Activated T-cell treated with anti-CD3 and anti-CD28 coated beads for 48 hours (primary cell): ENCODE measurements around the gene MYG1.
"Not testable (repeated sequence)": the region's sequence is repeated elsewhere in the genome, so short reads cannot be mapped to it uniquely, and the experiment has no call there.

Experiments used
- DNase-seq: peaks from one replicate; pipeline ENCODE4 v3.0.0-alpha.2; 2020; ENCODE audit warnings: low read depth

MYG1 gene

GRCh38 chr12:53327435-53328042 is 28.0 kb downstream of the MYG1 start:
- no peak for DNase-seq

DNA sequence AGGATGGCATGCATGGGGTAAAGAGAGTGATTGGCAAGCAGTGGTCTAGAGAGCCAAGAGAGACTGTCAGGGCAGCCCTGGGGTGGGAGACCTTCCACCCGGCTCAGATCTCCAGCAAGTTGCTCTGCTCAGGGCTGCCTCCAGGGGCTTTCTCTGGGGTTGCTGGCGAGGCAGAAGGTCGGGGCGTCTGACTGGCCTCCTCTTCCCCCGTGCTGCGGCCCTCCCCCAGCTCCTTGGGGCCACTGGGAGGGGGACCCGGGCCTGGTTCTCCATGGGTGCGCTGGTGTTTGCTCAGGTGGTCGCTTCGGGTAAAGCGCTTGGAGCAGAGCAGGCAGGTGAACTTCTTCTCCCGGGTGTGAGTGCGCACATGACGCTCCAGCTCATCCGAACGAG is 28.5 kb downstream of the MYG1 start:
- DNase-seq: no peak

DNA sequence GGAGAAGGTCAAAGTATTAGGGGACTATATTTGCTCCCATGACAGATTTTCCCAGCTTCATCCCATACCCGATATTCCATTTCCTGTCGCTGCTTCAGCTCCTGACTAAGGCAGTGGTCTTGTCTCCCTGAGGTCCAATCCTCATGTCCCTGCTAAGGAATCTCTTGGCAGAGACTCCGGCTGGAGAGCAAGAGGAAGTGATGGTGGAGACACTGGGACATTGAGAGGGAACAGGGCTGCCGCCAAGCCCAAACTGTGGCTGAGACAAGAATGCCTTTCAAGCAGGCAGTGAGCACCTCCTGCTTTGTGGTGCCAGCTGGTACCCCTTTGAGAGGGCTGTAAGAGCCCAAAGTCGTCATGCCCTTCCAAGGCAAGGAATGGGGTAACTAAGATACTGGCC is 31.2 kb downstream of the MYG1 start:
- no peak for DNase-seq

DNA sequence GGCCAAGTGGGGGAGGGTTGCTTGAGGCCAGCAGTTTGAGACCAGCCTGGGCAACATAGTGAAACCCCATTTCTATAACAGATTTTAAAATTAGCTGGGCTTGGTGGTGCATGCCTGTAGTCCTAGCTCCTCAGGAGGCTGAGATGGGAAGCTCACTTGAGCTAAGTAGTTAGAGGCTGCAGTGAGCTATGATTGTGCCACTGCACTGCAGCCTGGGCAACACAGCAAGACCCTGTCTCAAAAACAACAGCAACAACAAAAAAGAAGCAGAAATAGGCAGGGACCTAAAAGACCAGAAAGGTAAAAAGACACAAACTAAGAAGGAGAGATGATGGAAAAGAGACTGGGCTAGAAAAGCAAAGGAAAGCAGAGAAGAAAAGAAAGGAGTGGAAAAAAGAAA is 32.8 kb downstream of the MYG1 start:
- DNase-seq: not testable (repeated sequence)

DNA sequence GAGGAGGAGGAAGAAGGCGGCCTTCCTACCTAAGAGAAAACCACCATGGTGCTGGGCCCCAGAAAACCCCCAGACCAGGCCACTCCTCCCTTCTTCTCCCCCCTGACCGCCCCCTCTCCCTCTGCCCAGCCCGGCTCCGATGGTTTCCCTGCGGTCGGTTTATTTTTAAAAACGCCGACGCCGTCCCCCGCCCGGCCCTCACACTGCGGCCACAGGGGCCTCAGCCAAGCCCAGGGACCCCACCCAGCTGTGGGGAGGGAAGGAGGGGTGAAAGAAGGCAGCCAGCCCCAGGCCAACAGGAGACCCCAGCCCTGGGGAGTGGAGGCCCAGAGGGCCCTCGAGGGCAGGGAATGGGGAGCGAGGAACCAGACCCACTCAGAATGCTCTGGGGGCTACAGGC is 33.2 kb downstream of the MYG1 start:
- DNase-seq: no peak

- no peak for DNase-seq
Observed at GRCh38 chr12:53333289-53333688, 33.8 kb downstream of the MYG1 start.

GRCh38 chr12:53333845-53334244 is 34.4 kb downstream of the MYG1 start:
- no peak for DNase-seq

GRCh38 chr12:53334822-53335221 is 35.3 kb downstream of the MYG1 start:
- no peak for DNase-seq

GRCh38 chr12:53336181-53336681 is 36.7 kb downstream of the MYG1 start, which contains the start of gene SP7:
Gene SP7 (minus strand): TSS chr12:53336354. CDS start chr12:53335646, 708 bp downstream.
- no peak for DNase-seq

DNA sequence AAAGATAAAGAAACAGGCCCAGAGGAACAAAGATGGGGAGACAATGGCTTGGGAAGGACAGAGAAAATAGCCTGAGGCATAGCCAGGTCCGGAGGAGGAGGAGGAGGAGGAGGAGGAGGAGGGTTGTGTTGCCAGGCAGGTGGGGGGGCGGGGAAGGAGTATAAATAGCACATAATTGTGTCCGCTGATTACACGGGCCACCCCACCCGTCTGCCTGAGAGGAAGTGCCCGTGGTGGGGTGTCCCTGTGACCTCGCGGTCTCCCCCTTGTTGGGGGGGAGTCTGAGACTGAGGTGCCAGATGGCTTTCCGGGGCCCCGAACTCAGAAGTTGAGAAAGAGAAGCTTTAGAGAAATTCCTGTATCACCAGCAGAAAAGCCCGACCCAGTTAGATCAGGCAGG is 38.5 kb downstream of the MYG1 start:
- no peak for DNase-seq

DNA sequence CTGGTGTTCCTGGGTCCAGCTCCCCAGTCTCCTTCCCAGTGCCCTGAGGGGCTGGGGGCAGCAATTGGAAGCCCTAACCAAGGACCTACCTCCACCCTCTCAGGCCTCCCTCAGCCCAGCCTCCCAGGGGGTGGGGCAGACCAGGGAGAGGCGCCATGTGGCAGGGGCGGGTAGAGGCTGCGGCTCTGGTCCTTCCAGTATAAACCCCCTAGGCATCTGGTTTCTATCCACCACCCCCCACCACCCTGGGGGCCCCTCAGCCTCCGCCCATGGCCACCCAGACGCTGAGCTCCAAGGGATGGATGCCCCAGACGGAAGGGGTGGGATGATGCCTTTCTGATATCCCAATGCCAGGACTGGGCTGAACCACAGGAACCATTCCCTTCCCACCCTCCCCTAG is 39.4 kb downstream of the MYG1 start:
- DNase-seq: no peak

DNA sequence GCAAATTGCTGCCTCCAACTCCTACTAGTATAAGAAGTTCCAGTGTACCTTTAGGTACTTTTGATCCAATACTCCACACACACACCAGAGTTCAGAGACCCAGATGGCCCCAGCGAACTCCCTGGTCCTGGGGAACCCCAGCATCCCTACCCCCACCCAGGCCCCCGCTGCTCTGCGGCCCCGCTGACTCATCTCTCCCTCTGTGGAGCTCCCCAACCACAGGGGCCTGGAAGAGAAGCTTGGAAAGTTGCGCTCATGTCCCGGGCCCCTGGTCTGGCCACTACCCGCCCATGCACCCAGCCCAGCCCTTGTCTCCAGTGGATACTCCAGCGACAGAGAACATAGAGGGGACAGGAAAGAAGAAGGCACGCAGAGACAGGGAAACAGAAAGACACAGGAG is 40.9 kb downstream of the MYG1 start:
- no peak for DNase-seq

- no peak for DNase-seq
Observed at GRCh38 chr12:53343449-53343848, 44.0 kb downstream of the MYG1 start.

- DNase-seq: no peak
Observed at GRCh38 chr12:53343969-53344368, 44.5 kb downstream of the MYG1 start.

GRCh38 chr12:53344487-53344823 is 45.0 kb downstream of the MYG1 start:
- no peak for DNase-seq

- DNase-seq: peak; percentile 70
Observed at GRCh38 chr12:53344824-53345485, 45.5 kb downstream of the MYG1 start.

DNA sequence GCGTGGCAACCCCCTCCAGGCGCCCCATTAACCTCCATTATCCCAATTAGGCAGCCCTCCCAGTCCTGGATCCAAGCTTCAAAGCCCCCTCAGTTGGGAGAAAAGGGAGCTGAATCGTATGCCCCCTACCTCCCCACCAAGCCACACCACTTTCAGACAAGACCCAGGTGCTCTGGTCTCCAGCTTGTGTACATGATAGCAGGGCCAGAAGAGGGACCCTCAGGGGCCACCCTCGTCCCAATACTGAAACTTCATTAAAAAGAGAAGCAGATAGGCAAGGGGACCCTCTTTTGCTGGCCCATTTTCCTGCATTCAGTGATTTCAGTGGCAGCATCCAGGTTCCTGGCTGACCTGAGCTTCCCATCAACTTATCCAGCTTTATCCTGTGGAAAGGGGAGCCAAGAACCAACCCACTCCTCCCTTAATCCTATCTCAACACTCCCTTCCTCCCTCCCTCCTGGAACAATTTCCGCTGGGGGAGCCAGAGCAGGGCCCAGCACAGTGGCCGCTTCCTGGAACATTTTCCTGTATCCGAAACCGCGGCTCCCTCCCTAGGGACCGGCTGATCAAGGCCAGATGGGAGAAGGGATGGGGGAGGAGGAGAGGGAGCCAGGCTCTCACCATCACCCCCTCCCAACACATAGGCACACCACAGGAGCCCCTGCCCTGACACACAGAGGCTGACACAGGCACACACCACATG is 46.1 kb downstream of the MYG1 start:
- DNase-seq: no peak

- DNase-seq: no peak
Observed at GRCh38 chr12:53346491-53346890, 47.0 kb downstream of the MYG1 start.

GRCh38 chr12:53347905-53348304 is 48.4 kb downstream of the MYG1 start:
- no peak for DNase-seq

- DNase-seq: peak; percentile 68
Observed at GRCh38 chr12:53352331-53353256, 53.1 kb downstream of the MYG1 start.

- no peak for DNase-seq
Observed at GRCh38 chr12:53353257-53353655, 53.8 kb downstream of the MYG1 start.

- DNase-seq: no peak
Observed at GRCh38 chr12:53355121-53355520, 55.6 kb downstream of the MYG1 start.
